HL-60 (cell line): Measurements from ENCODE around the gene SFXN5.

Source experiments
- POLR2AphosphoS5 ChIP-seq: IDR thresholded peaks from 2 replicates; pipeline ENCODE4 v1.6.1; 2012; ENCODE audit warnings: low read depth
- TF ChIP-seq, protein P1 (sequence below): IDR thresholded peaks from one replicate; pipeline ENCODE4 v1.5.1; 2011; ENCODE audit warnings: low read length, control low read depth, inconsistent platforms; ENCODE audit not compliant: insufficient read depth

DNA sequence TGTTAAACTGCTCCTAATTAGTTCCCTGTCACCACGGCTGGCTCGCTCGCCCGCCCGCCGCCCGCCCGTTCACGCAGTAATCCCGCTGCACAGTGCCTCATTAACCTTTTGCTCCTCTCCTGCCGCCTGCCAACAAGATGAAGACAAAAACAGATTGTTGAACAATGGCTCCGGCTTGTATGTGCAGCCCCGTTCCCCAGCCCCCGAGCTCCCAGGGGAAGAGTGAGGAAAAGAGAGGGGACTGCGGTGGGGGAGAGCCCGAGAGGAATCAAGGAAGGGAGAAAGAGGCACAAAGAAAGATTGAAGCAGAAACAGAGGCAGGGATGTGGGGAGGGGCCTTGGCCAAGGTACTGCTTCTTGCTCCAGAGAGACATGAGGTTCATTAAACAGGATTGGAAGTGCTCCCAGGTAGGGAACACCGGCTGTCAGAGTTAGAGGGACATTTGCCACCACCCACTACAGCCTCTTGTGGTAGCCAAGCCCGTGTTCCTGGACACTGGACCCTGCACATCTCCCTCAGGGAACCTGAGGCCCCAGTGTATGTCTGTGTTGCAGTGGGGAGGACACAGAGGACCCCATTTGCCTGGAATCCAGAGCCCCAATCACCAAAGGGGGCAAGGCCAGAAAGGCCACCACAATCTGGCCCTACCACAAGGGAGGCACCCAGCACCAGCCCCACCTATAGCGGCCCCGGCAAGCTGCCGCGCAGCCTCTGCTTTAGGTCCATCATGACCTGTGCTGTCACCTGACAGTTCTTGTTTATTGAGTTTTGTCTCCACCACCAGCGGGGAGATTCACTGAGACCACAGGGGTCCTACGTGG is 116.1 kb downstream of the SFXN5 start:
- TF ChIP-seq POLR2AphosphoS5: no peak
- TF ChIP-seq, protein P1, sequence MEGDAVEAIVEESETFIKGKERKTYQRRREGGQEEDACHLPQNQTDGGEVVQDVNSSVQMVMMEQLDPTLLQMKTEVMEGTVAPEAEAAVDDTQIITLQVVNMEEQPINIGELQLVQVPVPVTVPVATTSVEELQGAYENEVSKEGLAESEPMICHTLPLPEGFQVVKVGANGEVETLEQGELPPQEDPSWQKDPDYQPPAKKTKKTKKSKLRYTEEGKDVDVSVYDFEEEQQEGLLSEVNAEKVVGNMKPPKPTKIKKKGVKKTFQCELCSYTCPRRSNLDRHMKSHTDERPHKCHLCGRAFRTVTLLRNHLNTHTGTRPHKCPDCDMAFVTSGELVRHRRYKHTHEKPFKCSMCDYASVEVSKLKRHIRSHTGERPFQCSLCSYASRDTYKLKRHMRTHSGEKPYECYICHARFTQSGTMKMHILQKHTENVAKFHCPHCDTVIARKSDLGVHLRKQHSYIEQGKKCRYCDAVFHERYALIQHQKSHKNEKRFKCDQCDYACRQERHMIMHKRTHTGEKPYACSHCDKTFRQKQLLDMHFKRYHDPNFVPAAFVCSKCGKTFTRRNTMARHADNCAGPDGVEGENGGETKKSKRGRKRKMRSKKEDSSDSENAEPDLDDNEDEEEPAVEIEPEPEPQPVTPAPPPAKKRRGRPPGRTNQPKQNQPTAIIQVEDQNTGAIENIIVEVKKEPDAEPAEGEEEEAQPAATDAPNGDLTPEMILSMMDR: no peak
